ENCODE measurements around the gene ARVCF. TPM values are rescaled to one million over a fixed set of nuclear protein-coding genes. Genes with fewer than 3 reads are reported as not detected.

The ARVCF gene
- total and polyA plus RNA-seq, 9 of the 15 experiments (the other 6 are each of a cell fraction or from before 2014, with no cell fraction given): 0.03 to 97.4 (median 15.6) TPM

- TF ChIP-seq ZNF263 (CRISPR knock-in tag; IDR thresholded peaks at IDR 0.05; ENCODE audit: borderline replicate concordance): no peak
- peak in 1 of 2 experiments; percentile 79; a peak in 1 of 4 replicates for TF ChIP-seq RCOR1 (IDR thresholded peaks at IDR 0.05; ENCODE audit: borderline replicate concordance in 1 of 2, low read depth in 2 of 2, low read length in 2 of 2)
- no peak for TF ChIP-seq ZNF507 (tag; conservative IDR thresholded peaks at IDR 0.05)
- TF ChIP-seq POLR3G (IDR thresholded peaks at IDR 0.05; ENCODE audit: extremely low read depth, insufficient read length, insufficient replicate concordance): no peak
- TF ChIP-seq THAP12 (CRISPR knock-in tag; IDR thresholded peaks at IDR 0.05): 0 out of 2 replicates have a peak, but pooled peaks have one; percentile 64
- no peak for TF ChIP-seq SIRT6 (IDR thresholded peaks at IDR 0.05; ENCODE audit: low read depth, low read length)
- TF ChIP-seq TRIM24 (IDR thresholded peaks at IDR 0.05): no peak
- no peak for TF ChIP-seq ZFP91 (CRISPR knock-in tag; IDR thresholded peaks at IDR 0.05)
- TF ChIP-seq TFAP4 (CRISPR knock-in tag; IDR thresholded peaks at IDR 0.05; ENCODE audit: borderline replicate concordance): no peak
- no peak for TF ChIP-seq PATZ1 (CRISPR knock-in tag; IDR thresholded peaks at IDR 0.05; ENCODE audit: borderline replicate concordance)
- no peak for TF ChIP-seq ZBTB12 (CRISPR knock-in tag; IDR thresholded peaks at IDR 0.05)
- TF ChIP-seq SMARCB1 (IDR thresholded peaks at IDR 0.05; ENCODE audit: insufficient read length, low read depth): no peak
- 0 out of 2 replicates have a peak, but pooled peaks have one; percentile 46 for TF ChIP-seq ZFPM2 (CRISPR knock-in tag; IDR thresholded peaks at IDR 0.05)
Measured at GRCh38 chr22:19988965-19989724, 27.5 kb downstream of the ARVCF start (continued).

Data from K562 (cell line).